ENCODE data around the gene TOP3B. TPM values are rescaled to one million over a fixed set of nuclear protein-coding genes. Genes with fewer than 3 reads are reported as not detected.

Gene TOP3B
- total RNA-seq, 4 donors from 2014 or later, result 24.3 to 68.1 (median 48.4) TPM

DNA sequence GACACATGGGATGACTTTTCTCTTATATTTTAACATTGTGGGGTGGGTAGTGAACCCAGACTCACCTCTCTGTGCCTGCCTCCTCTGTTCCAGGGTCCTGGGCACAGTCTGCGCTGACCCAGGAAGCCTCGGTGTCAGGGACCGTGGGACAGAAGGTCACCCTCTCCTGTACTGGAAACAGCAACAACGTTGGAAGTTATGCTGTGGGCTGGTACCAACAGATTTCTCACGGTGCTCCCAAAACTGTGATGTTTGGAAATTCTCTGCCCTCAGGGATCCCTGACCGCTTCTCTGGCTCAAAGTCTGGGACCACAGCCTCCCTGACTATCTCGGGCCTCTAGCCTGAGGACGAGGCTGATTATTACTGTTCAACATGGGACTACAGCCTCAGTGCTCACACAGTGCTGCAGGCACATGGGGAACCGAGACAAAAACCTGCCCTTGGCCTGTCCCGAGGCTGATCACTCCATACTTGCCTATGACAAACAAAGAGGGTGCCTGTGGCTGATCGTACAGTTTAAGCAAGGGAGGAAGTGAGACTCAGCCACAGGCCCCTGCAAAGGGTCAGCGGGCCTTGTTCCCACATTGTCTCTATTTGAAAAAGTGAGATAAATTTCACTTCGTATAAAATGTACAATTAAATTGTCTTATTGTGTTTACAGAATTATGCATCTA is 43.7 kb upstream of the TOP3B start:
- no peaks in the 10 kb centered on the region for H3K9me3 ChIP-seq
- no peaks in the 10 kb centered on the region for H3K36me3 ChIP-seq
- TF ChIP-seq EP300 (IDR thresholded peaks at IDR 0.05) (no peak), POLR2A (IDR thresholded peaks at IDR 0.05) (no peak)
- TF ChIP-seq, protein P1, sequence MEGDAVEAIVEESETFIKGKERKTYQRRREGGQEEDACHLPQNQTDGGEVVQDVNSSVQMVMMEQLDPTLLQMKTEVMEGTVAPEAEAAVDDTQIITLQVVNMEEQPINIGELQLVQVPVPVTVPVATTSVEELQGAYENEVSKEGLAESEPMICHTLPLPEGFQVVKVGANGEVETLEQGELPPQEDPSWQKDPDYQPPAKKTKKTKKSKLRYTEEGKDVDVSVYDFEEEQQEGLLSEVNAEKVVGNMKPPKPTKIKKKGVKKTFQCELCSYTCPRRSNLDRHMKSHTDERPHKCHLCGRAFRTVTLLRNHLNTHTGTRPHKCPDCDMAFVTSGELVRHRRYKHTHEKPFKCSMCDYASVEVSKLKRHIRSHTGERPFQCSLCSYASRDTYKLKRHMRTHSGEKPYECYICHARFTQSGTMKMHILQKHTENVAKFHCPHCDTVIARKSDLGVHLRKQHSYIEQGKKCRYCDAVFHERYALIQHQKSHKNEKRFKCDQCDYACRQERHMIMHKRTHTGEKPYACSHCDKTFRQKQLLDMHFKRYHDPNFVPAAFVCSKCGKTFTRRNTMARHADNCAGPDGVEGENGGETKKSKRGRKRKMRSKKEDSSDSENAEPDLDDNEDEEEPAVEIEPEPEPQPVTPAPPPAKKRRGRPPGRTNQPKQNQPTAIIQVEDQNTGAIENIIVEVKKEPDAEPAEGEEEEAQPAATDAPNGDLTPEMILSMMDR (IDR thresholded peaks at IDR 0.05), result no peak
- no peak overlapping the region for H3K27ac ChIP-seq
- H3K4me1 ChIP-seq, result peaks cover 0 to 10% (median 0%) of the 10 kb centered on the region in 4 donors
- no peaks in the 10 kb centered on the region for H3K27me3 ChIP-seq
- H3K4me3 ChIP-seq, result no peak overlapping the region
- 52 to 64% methylated on average over 12 to 13 of the region's 13 CpGs for WGBS, 2 donors
- DNase-seq (ENCODE audit: low spot score in 2 of 2), result no peak

DNA sequence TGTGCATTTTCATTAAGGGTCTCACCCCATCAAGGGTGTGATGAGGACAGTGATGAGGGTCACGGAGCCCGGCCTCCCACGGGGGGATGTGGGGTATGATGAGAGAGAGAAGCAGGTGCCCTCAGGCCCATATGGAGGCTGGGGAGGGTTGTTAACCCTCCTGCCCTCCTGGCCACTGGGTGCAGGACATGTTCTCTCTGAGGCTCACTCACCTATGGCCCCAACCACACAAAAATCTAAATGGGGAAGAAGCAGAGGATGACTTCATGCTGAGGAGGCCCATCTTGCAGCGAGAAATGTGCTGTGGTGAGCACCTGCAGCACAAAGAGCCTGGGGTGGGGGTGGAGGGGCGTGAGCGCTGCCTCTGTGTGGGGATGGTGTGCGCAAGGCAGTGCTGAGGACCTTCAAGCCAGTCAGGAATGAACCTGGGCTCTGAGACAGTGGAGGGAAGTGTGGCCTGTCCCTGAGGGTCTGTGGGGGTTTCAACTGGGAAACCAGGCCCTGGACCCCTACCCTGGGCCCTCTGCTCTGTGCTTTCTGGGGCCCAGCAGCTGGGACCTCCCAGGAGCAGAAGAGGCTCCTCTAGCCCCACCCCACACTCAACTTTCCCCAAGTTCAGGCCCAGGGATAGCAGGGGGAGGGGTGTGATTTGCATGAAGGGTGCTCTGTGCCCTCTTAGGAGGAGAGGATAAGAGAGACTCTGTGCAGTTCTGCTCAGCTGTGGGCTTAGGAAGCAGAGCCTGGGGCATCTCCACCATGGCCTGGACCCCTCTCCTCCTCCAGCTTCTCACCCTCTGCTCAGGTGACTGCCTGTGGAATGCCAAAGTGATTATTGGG is 43.0 kb upstream of the TOP3B start:
- H3K27me3 ChIP-seq, result no peaks in the 10 kb centered on the region
- TF ChIP-seq, protein P1 (IDR thresholded peaks at IDR 0.05), result no peak
- TF ChIP-seq EP300 (IDR thresholded peaks at IDR 0.05) (no peak), POLR2A (IDR thresholded peaks at IDR 0.05) (no peak)
- H3K4me3 ChIP-seq, result no peak overlapping the region
- no peaks in the 10 kb centered on the region for H3K36me3 ChIP-seq
- H3K27ac ChIP-seq, result no peak overlapping the region
- DNase-seq (ENCODE audit: low spot score in 2 of 2), result no peak
- peaks cover 0 to 3% (median 0%) of the 10 kb centered on the region in 4 donors for H3K4me1 ChIP-seq
- no peaks in the 10 kb centered on the region for H3K9me3 ChIP-seq
- 87 to 90% methylated on average over 7 of the region's 7 CpGs for WGBS, 2 donors

DNA sequence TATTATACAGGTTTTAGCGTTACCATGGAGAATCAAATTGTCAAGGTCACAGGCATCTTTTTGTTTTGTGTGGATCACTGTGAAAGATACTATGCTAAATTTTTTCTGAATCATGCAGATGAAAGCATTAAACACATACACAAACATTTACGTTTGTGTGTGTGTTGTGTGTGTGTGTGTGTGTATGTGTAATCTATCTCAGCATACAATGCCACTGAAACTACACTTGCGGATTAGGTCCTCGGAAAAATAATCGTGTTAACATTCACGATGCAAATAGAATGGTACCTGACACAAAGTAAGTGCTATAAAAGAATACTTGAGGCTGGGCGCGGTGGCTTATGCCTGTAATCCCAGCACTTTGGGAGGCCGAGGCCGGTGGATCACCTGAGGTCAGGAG is 41.9 kb upstream of the TOP3B start:
- no peaks in the 10 kb centered on the region for H3K27me3 ChIP-seq

DNA sequence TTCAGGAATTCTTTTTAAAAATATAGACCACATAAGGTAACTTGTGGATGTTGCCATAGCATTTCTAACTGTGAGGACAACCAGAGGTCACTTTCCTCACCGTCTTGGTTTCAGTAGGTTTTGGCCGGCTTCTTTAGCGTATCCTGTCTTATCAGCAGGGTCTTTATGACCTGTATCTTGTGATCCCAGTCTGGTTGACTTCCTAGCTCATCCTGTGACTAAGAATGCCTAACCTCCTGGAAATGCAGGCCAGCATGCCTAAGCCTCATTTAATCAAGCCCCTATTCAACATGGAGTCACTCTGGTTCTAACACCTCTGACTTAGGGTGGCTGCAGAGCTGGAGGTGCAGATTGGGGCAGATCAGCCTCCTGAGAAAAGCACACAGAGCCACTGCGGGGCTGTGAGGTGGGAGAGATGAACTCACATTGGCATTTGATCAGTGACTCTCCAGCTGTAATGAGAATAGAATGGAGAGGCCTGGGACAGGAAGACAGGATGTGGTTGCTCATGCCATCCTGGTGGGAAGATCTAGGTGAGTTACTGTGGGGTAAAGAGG is 41.1 kb upstream of the TOP3B start:
- Histone ChIP-seq H3K4me3 (no peak overlapping the region), H3K9me3 (no peaks in the 10 kb centered on the region), H3K27ac (no peak overlapping the region), H3K27me3 (no peaks in the 10 kb centered on the region), H3K36me3 (no peaks in the 10 kb centered on the region), H3K4me1 (no peaks in the 10 kb centered on the region)
- no peak for TF ChIP-seq EP300 (IDR thresholded peaks at IDR 0.05)
- no peak for TF ChIP-seq POLR2A (IDR thresholded peaks at IDR 0.05)
- TF ChIP-seq, protein P1 (IDR thresholded peaks at IDR 0.05), result no peak
- 77 to 85% methylated on average over 4 of the region's 4 CpGs for WGBS, 2 donors
- no peak for DNase-seq (ENCODE audit: low spot score in 2 of 2)

More for the DNA sequence above, 41.9 kb upstream of the TOP3B start:
- Histone ChIP-seq H3K36me3 (no peaks in the 10 kb centered on the region), H3K4me3 (no peak overlapping the region), H3K9me3 (no peaks in the 10 kb centered on the region), H3K4me1 (no peaks in the 10 kb centered on the region), H3K27ac (no peak overlapping the region)
- 95 to 96% methylated on average over 10 of the region's 10 CpGs for WGBS, 2 donors
- DNase-seq (ENCODE audit: low spot score in 2 of 2), result no peak
- TF ChIP-seq, protein P1 (IDR thresholded peaks at IDR 0.05), result no peak
- TF ChIP-seq POLR2A (IDR thresholded peaks at IDR 0.05) (no peak), EP300 (IDR thresholded peaks at IDR 0.05) (no peak)

All from tibial nerve (tissue), 4 donors.